ENCODE data around the gene TRAM2.
"Not testable (repeated sequence)": the region's sequence is repeated elsewhere in the genome, so short reads cannot be mapped to it uniquely, and the experiment has no call there.

TRAM2 gene

GRCh38 chr6:52474173-52474572 is 102.7 kb downstream of the TRAM2 start:
- DNase-seq: no peak

- not testable (repeated sequence) for DNase-seq
Measured at GRCh38 chr6:52461194-52461593, 115.7 kb downstream of the TRAM2 start.

DNA sequence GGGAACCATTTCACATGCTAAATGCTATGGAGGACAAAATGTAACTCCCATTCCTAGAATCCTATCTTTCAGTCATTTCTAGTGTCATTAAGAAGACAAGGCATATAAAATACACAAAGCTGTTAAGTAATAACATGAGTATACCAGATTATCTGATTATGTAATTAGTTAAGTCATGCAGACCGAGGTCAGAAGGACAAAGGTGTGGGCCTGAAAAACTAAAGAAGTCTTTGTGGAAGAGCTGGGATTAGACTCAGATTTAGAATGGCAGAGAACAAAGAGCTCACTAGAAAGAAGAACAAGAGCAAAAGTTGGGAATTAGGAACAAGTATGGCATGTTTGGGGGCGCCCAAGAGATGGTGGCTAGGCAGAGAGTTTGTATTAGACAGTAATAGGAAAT is 119.8 kb downstream of the TRAM2 start:
- no peak for DNase-seq

DNA sequence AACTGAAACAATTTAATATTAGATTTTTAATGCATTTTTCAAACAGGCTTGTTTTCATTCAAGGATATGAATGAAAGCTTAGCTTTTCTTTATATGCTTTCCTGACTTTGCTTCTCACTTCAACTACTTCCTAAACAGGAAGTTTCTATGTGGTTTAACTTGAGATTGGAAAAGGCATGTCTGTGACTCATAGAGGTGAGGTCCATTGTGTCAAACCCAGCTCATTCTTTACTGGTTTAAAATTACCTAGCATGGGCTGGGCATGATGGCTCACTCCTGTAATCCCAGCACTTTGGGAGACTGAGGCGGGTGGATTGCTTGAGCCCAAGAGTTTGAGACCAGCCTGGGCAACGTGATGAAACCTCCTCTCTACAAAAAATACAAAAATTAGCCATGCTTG is 122.3 kb downstream of the TRAM2 start:
- DNase-seq: no peak
